ENCODE data around the gene NCL. TPM values are rescaled to one million over a fixed set of nuclear protein-coding genes. Genes with fewer than 3 reads are reported as not detected.
"Not testable (repeated sequence)": the region's sequence is repeated elsewhere in the genome, so short reads cannot be mapped to it uniquely, and the experiment has no call there.

NCL gene
- total and polyA plus RNA-seq, 9 donors: 113 to 862 (median 690) TPM

DNA sequence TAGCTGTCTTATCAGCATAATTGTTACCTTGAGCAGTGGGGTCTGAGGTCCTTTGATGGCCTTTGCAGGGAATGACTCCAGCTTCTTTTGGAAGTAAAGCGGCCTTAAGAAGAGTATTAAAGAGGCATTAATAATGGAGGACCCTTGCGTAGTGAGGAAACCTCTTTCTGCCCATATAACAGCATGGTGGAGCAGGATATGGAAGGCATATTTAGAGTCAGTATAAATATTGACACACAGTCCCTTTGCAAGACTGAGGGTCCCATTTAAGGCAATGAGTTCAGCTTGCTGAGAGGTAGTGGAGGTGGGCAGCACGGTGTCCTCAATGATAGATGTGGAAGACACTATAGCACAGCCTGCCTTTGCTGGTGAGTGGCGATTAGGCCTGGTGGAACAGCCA is 32.7 kb downstream of the NCL start:
- Histone ChIP-seq H3K4me1 (ENCODE audit: control insufficient read depth, insufficient read depth, low read length) (no peaks in the 10 kb centered on the region), H3K36me3 (ENCODE audit: control insufficient read depth, insufficient read depth, low read length) (no peaks in the 10 kb centered on the region), H3K4me3 (ENCODE audit: low read length) (no peak overlapping the region), H3K9me3 (replicated peaks; ENCODE audit: control insufficient read depth, low read depth, low read length) (no peaks in the 10 kb centered on the region), H3K27ac (ENCODE audit: low read length) (no peak overlapping the region), H3K27me3 (ENCODE audit: control insufficient read depth, insufficient read depth, low read length) (no peaks in the 10 kb centered on the region)
- 89% methylated on average over 3 of the region's 4 CpGs for WGBS (ENCODE audit: insufficient coverage)
- DNase-seq: no peak

DNA sequence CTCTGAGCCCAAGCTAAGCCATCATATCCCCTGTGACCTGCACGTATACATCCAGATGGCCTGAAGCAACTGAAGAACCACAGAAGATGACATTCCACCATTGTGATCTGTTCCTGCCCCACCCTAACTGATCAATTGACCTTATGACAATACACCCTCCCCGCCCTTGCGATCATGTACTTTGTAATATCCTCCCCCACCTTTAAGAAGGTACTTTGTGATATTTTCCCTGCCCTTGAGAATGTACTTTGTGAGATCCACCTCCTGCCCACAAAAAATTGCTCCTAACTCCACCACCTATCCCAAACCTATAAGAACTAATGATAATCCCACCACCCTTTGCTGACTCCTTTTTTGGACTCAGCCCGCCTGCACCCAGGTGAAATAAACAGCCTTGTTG is 33.8 kb downstream of the NCL start:
- H3K4me3 ChIP-seq (ENCODE audit: low read length); H3K27ac ChIP-seq (ENCODE audit: low read length); H3K27me3 ChIP-seq (ENCODE audit: control insufficient read depth, insufficient read depth, low read length); H3K4me1 ChIP-seq (ENCODE audit: control insufficient read depth, insufficient read depth, low read length); H3K9me3 ChIP-seq (replicated peaks; ENCODE audit: control insufficient read depth, low read depth, low read length); DNase-seq; H3K36me3 ChIP-seq (ENCODE audit: control insufficient read depth, insufficient read depth, low read length): not testable (repeated sequence)
- 96% methylated on average over 3 of the region's 4 CpGs for WGBS (ENCODE audit: insufficient coverage)

DNA sequence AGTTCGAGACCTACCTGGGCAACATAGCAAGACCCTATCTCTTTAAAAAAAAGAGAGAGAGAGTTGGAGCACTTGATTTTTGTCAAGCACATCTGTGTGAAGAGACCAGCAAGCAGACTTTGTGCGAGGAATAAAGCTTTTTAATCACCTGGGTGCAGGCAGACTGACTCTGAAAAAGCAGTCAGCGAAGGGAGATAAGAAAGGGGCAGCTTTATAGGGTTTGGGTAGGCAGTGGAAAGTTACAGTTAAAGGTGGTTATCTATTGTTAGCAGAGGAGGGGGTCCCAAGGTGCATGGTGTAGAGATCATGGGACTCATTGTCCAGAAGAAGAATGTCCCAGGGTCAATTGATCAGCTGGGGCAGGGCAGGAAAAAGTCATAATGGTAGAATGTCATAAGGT is 34.4 kb downstream of the NCL start:
- H3K27ac ChIP-seq (ENCODE audit: low read length): no peak overlapping the region
- H3K4me3 ChIP-seq (ENCODE audit: low read length): no peak overlapping the region
- no peak for DNase-seq
- no peaks in the 10 kb centered on the region for H3K36me3 ChIP-seq (ENCODE audit: control insufficient read depth, insufficient read depth, low read length)
- H3K27me3 ChIP-seq (ENCODE audit: control insufficient read depth, insufficient read depth, low read length): peaks cover 4% of the 10 kb centered on the region
- no peaks in the 10 kb centered on the region for H3K9me3 ChIP-seq (replicated peaks; ENCODE audit: control insufficient read depth, low read depth, low read length)
- H3K4me1 ChIP-seq (ENCODE audit: control insufficient read depth, insufficient read depth, low read length): no peaks in the 10 kb centered on the region
- WGBS (ENCODE audit: insufficient coverage): 72% methylated on average over 2 of the region's 3 CpGs

DNA sequence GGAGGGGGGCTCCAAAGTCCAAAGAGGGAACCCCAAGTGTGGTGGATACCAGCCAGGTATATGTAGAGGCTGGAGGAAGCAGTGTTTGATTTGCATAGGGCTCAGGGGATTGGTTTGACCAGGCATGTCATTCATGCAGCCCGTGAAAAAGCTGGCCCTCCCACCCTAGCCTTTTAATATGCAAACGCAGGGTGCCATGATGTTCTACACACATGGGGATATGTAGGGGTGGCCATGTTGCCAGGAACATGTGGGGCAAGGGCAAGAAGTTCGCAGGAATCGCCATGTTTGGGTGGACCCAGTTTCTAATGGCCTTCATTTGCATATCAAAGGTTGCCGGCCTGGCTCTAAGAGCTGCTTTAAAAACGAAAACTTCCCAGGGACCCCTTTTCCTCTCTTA is 35.1 kb downstream of the NCL start:
- Histone ChIP-seq H3K4me3 (ENCODE audit: low read length) (no peak overlapping the region), H3K36me3 (ENCODE audit: control insufficient read depth, insufficient read depth, low read length) (no peaks in the 10 kb centered on the region), H3K27me3 (ENCODE audit: control insufficient read depth, insufficient read depth, low read length) (peaks cover 4% of the 10 kb centered on the region), H3K4me1 (ENCODE audit: control insufficient read depth, insufficient read depth, low read length) (no peaks in the 10 kb centered on the region), H3K27ac (ENCODE audit: low read length) (no peak overlapping the region), H3K9me3 (replicated peaks; ENCODE audit: control insufficient read depth, low read depth, low read length) (no peaks in the 10 kb centered on the region)
- DNase-seq: no peak
- 67% methylated on average over 2 of the region's 6 CpGs for WGBS (ENCODE audit: insufficient coverage)

DNA sequence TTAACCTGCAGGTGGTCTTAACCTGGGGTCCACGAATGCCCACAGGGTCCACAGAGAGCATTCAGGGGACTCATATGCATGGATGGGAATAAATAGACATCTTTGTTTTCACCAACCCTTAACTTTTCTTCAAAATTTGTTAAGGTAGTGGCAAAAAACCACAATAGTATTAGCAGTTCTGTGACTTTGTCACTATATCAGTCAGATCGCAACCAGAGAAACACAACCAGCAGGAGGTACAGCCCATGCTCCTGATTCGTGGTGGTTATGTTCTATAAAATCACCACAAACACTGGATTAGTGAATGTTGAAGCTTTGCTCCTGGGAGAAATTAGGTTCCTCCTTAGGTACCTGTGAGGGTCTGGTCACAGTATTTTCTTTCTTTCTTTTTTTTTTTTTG is 37.2 kb downstream of the NCL start:
- Histone ChIP-seq H3K4me1 (ENCODE audit: control insufficient read depth, insufficient read depth, low read length) (no peaks in the 10 kb centered on the region), H3K9me3 (replicated peaks; ENCODE audit: control insufficient read depth, low read depth, low read length) (no peaks in the 10 kb centered on the region), H3K4me3 (ENCODE audit: low read length) (no peak overlapping the region), H3K27ac (ENCODE audit: low read length) (no peak overlapping the region), H3K27me3 (ENCODE audit: control insufficient read depth, insufficient read depth, low read length) (peaks cover 4% of the 10 kb centered on the region), H3K36me3 (ENCODE audit: control insufficient read depth, insufficient read depth, low read length) (no peaks in the 10 kb centered on the region)
- DNase-seq: no peak
- WGBS (ENCODE audit: insufficient coverage): no CpG with 5 or more reads among the region's 3 CpGs

DNA sequence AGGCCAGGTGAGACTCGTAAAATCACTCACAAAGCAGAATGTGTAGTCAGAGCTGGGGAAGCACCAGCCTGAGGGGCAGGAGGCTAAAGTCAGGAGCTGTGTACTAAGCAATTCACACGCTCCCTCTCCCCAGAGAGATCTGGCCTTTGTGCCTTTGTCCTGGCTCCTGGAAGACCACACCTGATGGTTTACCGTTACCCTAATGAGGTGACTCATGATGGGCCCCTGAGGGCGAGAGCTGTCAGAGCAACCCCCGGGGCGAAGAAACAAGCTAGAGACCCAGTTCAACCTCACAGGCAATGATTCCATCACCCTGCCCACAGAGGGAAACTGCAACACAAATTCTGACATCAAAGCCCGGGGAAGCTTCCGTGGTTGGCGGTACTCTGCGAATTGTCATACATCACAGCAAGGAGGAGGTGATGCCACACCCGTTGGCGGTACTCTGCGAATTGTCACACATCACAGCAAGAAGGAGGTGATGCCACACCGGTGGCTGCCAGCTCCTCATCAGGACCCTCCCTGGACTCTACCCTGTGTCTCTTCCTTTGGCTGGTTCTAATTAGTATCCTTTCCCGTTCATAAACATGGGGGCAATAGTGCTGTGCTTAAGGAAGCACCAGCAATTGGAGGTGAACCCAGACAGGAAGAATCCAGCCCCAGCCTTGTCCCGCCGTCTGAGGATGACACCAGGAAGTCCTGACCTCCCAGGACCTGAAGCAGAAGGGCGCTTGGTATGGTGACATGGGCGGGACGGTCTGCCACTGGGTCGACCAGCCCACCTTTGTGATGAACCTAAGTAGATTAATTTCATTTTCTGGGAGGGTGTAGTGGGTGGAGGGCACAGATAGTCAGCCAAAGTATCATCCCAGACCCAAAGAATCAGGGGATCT is 38.2 kb downstream of the NCL start:
- 26% methylated on average over 6 of the region's 21 CpGs for WGBS (ENCODE audit: insufficient coverage)
- Histone ChIP-seq H3K4me1 (ENCODE audit: control insufficient read depth, insufficient read depth, low read length) (no peaks in the 10 kb centered on the region), H3K27me3 (ENCODE audit: control insufficient read depth, insufficient read depth, low read length) (peaks cover 4% of the 10 kb centered on the region), H3K9me3 (replicated peaks; ENCODE audit: control insufficient read depth, low read depth, low read length) (no peaks in the 10 kb centered on the region), H3K4me3 (ENCODE audit: low read length) (no peak overlapping the region), H3K36me3 (ENCODE audit: control insufficient read depth, insufficient read depth, low read length) (no peaks in the 10 kb centered on the region), H3K27ac (ENCODE audit: low read length) (no peak overlapping the region)
- DNase-seq: no peak

DNA sequence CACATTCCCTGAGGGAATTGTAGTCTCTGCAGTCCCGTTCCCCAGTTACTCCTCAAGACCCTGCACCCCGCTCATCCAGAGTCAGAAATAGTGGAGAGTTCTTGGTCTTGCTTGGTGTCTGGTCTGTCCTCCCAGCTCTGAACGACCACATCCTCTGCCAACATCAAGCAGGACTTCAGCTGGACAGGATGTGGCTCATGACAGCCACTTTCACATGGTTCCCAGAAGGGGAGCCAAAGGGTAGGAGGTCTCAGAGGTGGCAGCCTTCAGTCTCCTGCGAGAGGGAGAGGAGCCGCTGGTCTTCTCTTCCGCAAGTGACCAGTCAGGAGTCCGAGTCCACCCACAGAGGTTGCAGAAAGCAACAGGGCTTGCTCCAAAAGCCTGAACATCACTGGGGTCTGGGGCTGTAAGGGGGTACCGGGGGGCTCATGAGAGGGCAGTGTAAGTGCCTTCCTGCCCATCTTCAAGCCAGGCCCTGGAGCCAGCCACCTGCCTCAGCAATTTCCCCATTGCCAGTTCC is 38.9 kb downstream of the NCL start:
- no peak for DNase-seq
- Histone ChIP-seq H3K4me3 (ENCODE audit: low read length) (no peak overlapping the region), H3K4me1 (ENCODE audit: control insufficient read depth, insufficient read depth, low read length) (no peaks in the 10 kb centered on the region), H3K9me3 (replicated peaks; ENCODE audit: control insufficient read depth, low read depth, low read length) (no peaks in the 10 kb centered on the region), H3K36me3 (ENCODE audit: control insufficient read depth, insufficient read depth, low read length) (no peaks in the 10 kb centered on the region), H3K27ac (ENCODE audit: low read length) (no peak overlapping the region), H3K27me3 (ENCODE audit: control insufficient read depth, insufficient read depth, low read length) (peaks cover 4% of the 10 kb centered on the region)
- WGBS (ENCODE audit: insufficient coverage): 63% methylated on average over 4 of the region's 8 CpGs

DNA sequence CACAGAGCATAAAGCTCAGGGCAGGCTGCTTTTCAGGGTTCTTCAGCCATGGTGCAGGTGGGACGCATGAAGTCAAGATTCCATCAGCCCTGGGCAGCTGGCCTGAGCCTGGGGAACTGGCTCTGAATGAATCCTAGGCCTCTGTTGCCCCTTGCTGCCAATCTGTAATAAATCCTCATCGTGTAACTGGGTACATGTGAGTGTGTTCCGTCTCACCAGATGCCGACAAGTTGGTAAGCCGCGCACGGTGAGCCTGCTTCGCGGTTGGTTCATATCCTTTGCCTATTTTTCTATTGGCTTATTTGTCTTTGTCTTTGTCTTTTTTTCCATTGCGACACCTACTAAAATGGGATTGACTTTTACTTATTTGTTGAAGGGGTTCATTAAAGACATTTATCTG is 41.1 kb downstream of the NCL start:
- WGBS (ENCODE audit: insufficient coverage): 50% methylated on average over 1 of the region's 10 CpGs
- no peak overlapping the region for H3K27ac ChIP-seq (ENCODE audit: low read length)
- no peaks in the 10 kb centered on the region for H3K9me3 ChIP-seq (replicated peaks; ENCODE audit: control insufficient read depth, low read depth, low read length)

DNA sequence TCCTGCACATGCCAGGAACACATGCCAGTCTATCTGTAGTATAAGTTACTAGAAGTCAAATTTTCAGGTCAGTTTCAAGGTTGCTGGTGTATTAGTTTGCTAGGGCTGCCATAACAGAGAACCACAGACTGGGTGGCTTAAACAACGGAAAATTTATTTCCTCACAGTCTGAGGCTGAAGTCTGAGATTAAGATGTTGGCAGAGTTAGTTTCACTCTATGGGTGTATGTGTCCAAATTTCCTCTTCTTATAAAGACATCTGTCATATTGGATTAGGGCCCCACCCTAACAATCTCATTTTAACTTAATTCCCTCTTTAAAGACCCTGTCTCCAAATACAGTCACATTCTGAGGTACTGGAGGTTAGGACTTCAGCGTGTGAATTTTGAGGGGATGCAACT is 42.2 kb downstream of the NCL start:
- no CpG with 5 or more reads among the region's 2 CpGs for WGBS (ENCODE audit: insufficient coverage)
- no peaks in the 10 kb centered on the region for H3K36me3 ChIP-seq (ENCODE audit: control insufficient read depth, insufficient read depth, low read length)
- no peaks in the 10 kb centered on the region for H3K9me3 ChIP-seq (replicated peaks; ENCODE audit: control insufficient read depth, low read depth, low read length)
- no peak overlapping the region for H3K4me3 ChIP-seq (ENCODE audit: low read length)
- no peak for DNase-seq
- H3K27me3 ChIP-seq (ENCODE audit: control insufficient read depth, insufficient read depth, low read length): peaks cover 10% of the 10 kb centered on the region
- H3K4me1 ChIP-seq (ENCODE audit: control insufficient read depth, insufficient read depth, low read length): no peaks in the 10 kb centered on the region
- H3K27ac ChIP-seq (ENCODE audit: low read length): no peak overlapping the region

More for the DNA sequence above, 41.1 kb downstream of the NCL start:
- Histone ChIP-seq H3K4me3 (ENCODE audit: low read length) (no peak overlapping the region), H3K27me3 (ENCODE audit: control insufficient read depth, insufficient read depth, low read length) (peaks cover 10% of the 10 kb centered on the region), H3K36me3 (ENCODE audit: control insufficient read depth, insufficient read depth, low read length) (no peaks in the 10 kb centered on the region), H3K4me1 (ENCODE audit: control insufficient read depth, insufficient read depth, low read length) (no peaks in the 10 kb centered on the region)
- DNase-seq: no peak

DNA sequence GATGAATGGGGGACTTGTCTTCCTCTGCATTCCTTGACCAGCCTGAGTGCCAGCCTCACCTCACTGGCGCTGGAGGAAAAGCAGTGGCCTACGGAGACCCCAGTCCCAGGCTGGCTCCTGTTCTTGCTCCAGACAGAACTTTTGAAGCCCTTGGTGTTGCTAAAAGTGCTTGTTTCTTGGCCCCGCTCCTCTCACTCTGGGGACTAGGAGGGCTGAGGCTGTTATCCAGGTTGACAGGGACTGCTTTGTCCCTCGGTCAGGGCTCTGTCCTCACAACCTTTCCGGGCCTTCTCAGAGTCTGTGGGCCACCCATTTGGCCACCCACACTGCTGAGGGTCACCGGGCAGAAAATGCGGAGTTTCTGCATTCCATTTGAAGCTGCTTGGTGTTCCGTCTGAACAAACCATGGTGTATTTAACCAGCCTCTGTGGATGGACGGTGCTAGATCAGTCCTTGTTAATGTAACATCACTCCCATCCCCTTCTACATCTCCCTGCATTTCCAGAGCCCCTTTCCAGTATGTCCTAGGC is 43.2 kb downstream of the NCL start:
- Histone ChIP-seq H3K9me3 (replicated peaks; ENCODE audit: control insufficient read depth, low read depth, low read length) (no peaks in the 10 kb centered on the region), H3K36me3 (ENCODE audit: control insufficient read depth, insufficient read depth, low read length) (no peaks in the 10 kb centered on the region), H3K27ac (ENCODE audit: low read length) (no peak overlapping the region), H3K4me1 (ENCODE audit: control insufficient read depth, insufficient read depth, low read length) (no peaks in the 10 kb centered on the region), H3K4me3 (ENCODE audit: low read length) (no peak overlapping the region), H3K27me3 (ENCODE audit: control insufficient read depth, insufficient read depth, low read length) (peaks cover 8% of the 10 kb centered on the region)
- no peak for DNase-seq
- WGBS (ENCODE audit: insufficient coverage): 72% methylated on average over 9 of the region's 9 CpGs
